ENCODE results near the gene ARMH3. TPM values are rescaled to one million over a fixed set of nuclear protein-coding genes. Genes with fewer than 3 reads are reported as not detected.

The ARMH3 gene
- total RNA-seq, 1 donor from 2014 or later, result 28.8 TPM

DNA sequence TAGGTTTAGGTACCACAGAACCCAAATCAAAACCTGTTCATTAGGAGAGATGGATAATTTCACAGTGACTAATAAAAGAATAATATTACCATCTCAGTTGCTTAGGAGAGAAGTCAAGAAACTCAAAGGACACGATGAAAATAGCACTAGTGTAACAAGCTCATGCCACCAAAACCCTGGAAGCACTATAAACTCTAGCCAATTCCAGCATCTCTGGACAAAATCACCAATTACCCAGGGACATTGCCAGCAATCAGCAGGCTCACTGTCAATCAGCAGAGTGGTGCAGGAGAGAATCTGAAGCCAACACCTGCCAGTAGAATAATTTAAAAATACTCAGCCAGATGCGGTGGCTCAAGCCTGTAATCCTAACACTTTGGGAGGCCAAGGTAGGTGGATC lies 88.9 kb downstream of the ARMH3 start:
- TF ChIP-seq, protein P1, sequence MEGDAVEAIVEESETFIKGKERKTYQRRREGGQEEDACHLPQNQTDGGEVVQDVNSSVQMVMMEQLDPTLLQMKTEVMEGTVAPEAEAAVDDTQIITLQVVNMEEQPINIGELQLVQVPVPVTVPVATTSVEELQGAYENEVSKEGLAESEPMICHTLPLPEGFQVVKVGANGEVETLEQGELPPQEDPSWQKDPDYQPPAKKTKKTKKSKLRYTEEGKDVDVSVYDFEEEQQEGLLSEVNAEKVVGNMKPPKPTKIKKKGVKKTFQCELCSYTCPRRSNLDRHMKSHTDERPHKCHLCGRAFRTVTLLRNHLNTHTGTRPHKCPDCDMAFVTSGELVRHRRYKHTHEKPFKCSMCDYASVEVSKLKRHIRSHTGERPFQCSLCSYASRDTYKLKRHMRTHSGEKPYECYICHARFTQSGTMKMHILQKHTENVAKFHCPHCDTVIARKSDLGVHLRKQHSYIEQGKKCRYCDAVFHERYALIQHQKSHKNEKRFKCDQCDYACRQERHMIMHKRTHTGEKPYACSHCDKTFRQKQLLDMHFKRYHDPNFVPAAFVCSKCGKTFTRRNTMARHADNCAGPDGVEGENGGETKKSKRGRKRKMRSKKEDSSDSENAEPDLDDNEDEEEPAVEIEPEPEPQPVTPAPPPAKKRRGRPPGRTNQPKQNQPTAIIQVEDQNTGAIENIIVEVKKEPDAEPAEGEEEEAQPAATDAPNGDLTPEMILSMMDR (IDR thresholded peaks at IDR 0.05), result no peak
- H3K27ac Mint-ChIP-seq (ENCODE audit: unreplicated experiment), result no peak overlapping the region
- H3K4me3 Mint-ChIP-seq (ENCODE audit: unreplicated experiment), result no peak overlapping the region
- DNase-seq (ENCODE audit: extremely low spot score, unreplicated experiment), result no peak
- peaks cover 4% of the 10 kb centered on the region for H3K4me1 Mint-ChIP-seq (ENCODE audit: unreplicated experiment)
- no peaks in the 10 kb centered on the region for H3K9me3 Mint-ChIP-seq (ENCODE audit: unreplicated experiment)
- no peaks in the 10 kb centered on the region for H3K27me3 Mint-ChIP-seq (ENCODE audit: unreplicated experiment)
- H3K36me3 Mint-ChIP-seq (ENCODE audit: unreplicated experiment), result peaks cover 34% of the 10 kb centered on the region

DNA sequence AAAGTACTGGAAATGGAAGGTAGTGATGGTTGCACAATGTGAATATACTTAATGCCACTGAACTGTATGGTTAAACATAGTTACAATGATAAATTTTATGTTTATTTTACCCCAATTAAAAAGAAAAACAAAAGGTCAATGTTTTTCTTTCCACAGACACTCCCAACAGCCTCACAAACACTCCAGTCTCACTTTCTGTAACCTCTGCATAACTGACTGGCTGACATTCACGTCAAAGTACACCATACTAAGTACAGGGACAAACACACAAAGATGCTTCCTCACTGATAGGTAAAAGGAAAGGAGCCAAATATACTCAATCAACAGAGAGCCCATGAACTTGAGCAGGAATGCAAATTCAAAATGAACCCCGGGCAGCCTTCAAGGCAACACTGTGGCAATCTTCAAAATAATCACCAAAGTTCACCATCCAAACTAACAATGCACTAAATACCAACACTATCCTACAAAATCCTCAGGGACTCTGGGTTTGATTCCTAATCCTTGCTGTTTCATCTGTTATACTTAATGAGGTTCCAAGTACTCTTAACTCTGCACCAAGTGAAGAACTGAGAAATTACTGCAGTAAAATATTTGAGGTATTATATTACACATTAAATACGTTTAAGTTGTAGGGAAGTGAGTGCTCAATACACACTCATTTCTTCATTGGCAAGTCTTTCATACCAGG lies 90.8 kb downstream of the ARMH3 start:
- H3K36me3 Mint-ChIP-seq (ENCODE audit: unreplicated experiment), result peaks cover 24% of the 10 kb centered on the region
- no peaks in the 10 kb centered on the region for H3K9me3 Mint-ChIP-seq (ENCODE audit: unreplicated experiment)
- H3K27ac Mint-ChIP-seq (ENCODE audit: unreplicated experiment), result no peak overlapping the region
- H3K27me3 Mint-ChIP-seq (ENCODE audit: unreplicated experiment), result no peaks in the 10 kb centered on the region
- DNase-seq (ENCODE audit: extremely low spot score, unreplicated experiment), result no peak
- TF ChIP-seq, protein P1 (IDR thresholded peaks at IDR 0.05), result no peak
- H3K4me3 Mint-ChIP-seq (ENCODE audit: unreplicated experiment), result no peak overlapping the region
- H3K4me1 Mint-ChIP-seq (ENCODE audit: unreplicated experiment), result peaks cover 8% of the 10 kb centered on the region

DNA sequence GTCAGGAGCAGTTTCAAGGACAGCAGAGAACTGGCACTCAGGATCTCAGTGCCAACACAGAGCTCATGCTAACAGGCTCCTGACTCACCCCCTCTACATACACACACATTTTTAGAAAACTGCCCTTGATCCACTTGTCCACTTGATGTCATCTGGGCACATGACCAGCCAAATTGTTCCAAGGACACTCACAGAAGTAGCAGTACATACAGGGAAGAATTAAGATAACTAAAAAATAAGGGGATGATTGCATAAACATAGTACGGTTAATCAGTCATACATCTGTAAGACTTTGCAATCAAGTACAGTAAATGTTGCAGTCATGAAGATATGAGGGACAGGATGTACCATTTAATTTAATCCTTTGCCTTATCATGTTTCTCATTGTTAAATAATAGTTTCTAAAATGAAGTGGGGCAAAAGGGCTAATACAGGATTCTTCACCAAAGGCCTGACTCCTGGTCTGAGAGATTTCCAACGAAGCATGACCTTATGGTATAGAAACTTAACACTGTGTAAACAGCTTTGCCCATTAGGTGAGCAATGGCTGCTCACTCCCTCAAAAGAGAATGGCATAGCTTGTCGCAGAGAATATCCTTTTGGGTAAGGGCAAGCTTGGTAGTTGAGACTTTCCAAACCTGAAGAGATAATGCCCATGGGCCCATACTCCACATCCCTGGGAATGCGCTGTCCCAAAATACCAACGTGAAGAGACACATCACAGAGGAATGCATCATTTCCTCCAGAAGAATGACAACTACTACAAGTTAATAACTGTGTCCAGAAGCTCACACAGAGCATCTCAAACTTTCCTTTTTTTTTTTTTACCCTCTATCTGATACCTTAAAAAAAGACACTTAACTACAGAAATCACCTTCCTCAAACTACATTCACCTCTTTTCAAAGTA lies 94.1 kb downstream of the ARMH3 start:
- TF ChIP-seq, protein P1 (IDR thresholded peaks at IDR 0.05), result no peak
- Mint-ChIP-seq H3K27ac (ENCODE audit: unreplicated experiment) (peak overlapping the region; percentile 10), H3K4me3 (ENCODE audit: unreplicated experiment) (no peak overlapping the region), H3K4me1 (ENCODE audit: unreplicated experiment) (peaks cover 8% of the 10 kb centered on the region), H3K27me3 (ENCODE audit: unreplicated experiment) (no peaks in the 10 kb centered on the region), H3K36me3 (ENCODE audit: unreplicated experiment) (peaks cover 13% of the 10 kb centered on the region), H3K9me3 (ENCODE audit: unreplicated experiment) (no peaks in the 10 kb centered on the region)
- DNase-seq (ENCODE audit: extremely low spot score, unreplicated experiment), result no peak

DNA sequence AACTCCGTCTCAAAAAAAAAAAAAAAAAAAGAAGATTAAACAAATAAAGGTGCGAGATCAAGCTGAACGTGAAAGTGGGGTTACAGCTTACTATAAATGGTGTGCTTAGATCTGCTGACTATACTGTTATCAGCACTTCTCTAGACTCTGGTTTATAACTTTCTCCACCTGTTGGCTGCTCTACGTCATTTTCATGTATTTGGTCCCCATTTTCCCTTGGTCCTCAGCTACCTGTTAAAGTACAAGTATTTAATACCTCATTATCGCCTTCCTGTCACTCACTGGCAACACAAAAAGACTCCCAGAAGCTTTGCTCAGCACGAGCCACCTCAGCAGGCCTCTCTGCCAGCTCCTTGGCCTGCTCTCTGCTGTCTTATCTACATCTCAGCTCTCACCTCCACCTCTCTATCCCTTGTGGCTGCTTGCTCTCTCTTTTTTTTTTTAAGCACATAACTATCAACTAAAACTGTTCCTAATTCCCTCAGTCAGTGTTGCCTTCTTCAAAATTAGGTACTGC lies 95.0 kb downstream of the ARMH3 start:
- Mint-ChIP-seq H3K9me3 (ENCODE audit: unreplicated experiment) (no peaks in the 10 kb centered on the region), H3K4me3 (ENCODE audit: unreplicated experiment) (no peak overlapping the region), H3K36me3 (ENCODE audit: unreplicated experiment) (peaks cover 15% of the 10 kb centered on the region), H3K27ac (ENCODE audit: unreplicated experiment) (no peak overlapping the region), H3K4me1 (ENCODE audit: unreplicated experiment) (peaks cover 8% of the 10 kb centered on the region), H3K27me3 (ENCODE audit: unreplicated experiment) (no peaks in the 10 kb centered on the region)
- TF ChIP-seq, protein P1 (IDR thresholded peaks at IDR 0.05), result no peak
- no peak for DNase-seq (ENCODE audit: extremely low spot score, unreplicated experiment)
